Measurements from ENCODE around the gene IFT25.
"Not testable (repeated sequence)": the region's sequence is repeated elsewhere in the genome, so short reads cannot be mapped to it uniquely, and the experiment has no call there.

Gene IFT25

GRCh38 chr1:53945433-53946251 is at the start of gene IFT25:
Gene IFT25 (minus strand): TSS chr1:53945699. CDS start chr1:53940082, 5,617 bp downstream.
- peak; percentile 99 for DNase-seq

- not testable (repeated sequence) for DNase-seq
Measured at GRCh38 chr1:53994516-53994915, 49.0 kb upstream of the IFT25 start.

- no peak for DNase-seq
Measured at GRCh38 chr1:53992085-53992874, 46.8 kb upstream of the IFT25 start.

- DNase-seq: no peak
Measured at GRCh38 chr1:53987880-53988279, 42.4 kb upstream of the IFT25 start.

GRCh38 chr1:53986458-53986857 is 41.0 kb upstream of the IFT25 start:
- DNase-seq: no peak

- DNase-seq: no peak
Measured at GRCh38 chr1:53984726-53985125, 39.2 kb upstream of the IFT25 start.

GRCh38 chr1:53982763-53983104 is 37.2 kb upstream of the IFT25 start:
- DNase-seq: no peak

- DNase-seq: no peak
Measured at GRCh38 chr1:53982034-53982762, 36.7 kb upstream of the IFT25 start.

- DNase-seq: no peak
Measured at GRCh38 chr1:53981220-53981619, 35.7 kb upstream of the IFT25 start.

GRCh38 chr1:53979712-53980450 is 34.4 kb upstream of the IFT25 start:
- DNase-seq: no peak

GRCh38 chr1:53975861-53976260 is 30.4 kb upstream of the IFT25 start:
- DNase-seq: no peak

GRCh38 chr1:53971718-53972117 is 26.2 kb upstream of the IFT25 start:
- DNase-seq: no peak

GRCh38 chr1:53969323-53969722 is 23.8 kb upstream of the IFT25 start:
- DNase-seq: not testable (repeated sequence)

GRCh38 chr1:53968125-53968513 is 22.6 kb upstream of the IFT25 start:
- DNase-seq: no peak

- no peak for DNase-seq
Measured at GRCh38 chr1:53967409-53968124, 22.1 kb upstream of the IFT25 start.

GRCh38 chr1:53966794-53967193 is 21.3 kb upstream of the IFT25 start:
- no peak for DNase-seq

- no peak for DNase-seq
Measured at GRCh38 chr1:53964109-53964508, 18.6 kb upstream of the IFT25 start.

GRCh38 chr1:53963460-53963859 is 18.0 kb upstream of the IFT25 start:
- DNase-seq: no peak

- no peak for DNase-seq
Measured at GRCh38 chr1:53962395-53962794, 16.9 kb upstream of the IFT25 start.

- DNase-seq: no peak
Measured at GRCh38 chr1:53959664-53960250, 14.3 kb upstream of the IFT25 start.

GRCh38 chr1:53957194-53957818 is 11.8 kb upstream of the IFT25 start:
- DNase-seq: no peak
